HL-60 (cell line): Measurements from ENCODE around the gene DAD1.

Source experiments
- CTCF ChIP-seq: IDR thresholded peaks from one replicate; pipeline ENCODE4 v1.5.1; 2011; ENCODE audit warnings: low read length, control low read depth, inconsistent platforms; ENCODE audit not compliant: insufficient read depth
- REST ChIP-seq: IDR thresholded peaks from 2 replicates; pipeline ENCODE4 v1.6.1; 2012; ENCODE audit warnings: low read depth; ENCODE audit not compliant: insufficient replicate concordance
- SPI1 ChIP-seq: IDR thresholded peaks from 2 replicates; pipeline ENCODE4 v1.6.1; 2012; ENCODE audit warnings: low read depth, mild to moderate bottlenecking, borderline replicate concordance

GRCh38 chr14:22552827-22553076 is 36.3 kb downstream of the DAD1 start:
- no peak for TF ChIP-seq SPI1
- no peak for TF ChIP-seq CTCF
- TF ChIP-seq REST = no peak
